Left ventricle myocardium inferior (tissue), 1 donor: Measurements from ENCODE around the gene WBP4. TPM values are rescaled to one million over a fixed set of nuclear protein-coding genes. Genes with fewer than 3 reads are reported as not detected.
"Not testable (repeated sequence)": the region's sequence is repeated elsewhere in the genome, so short reads cannot be mapped to it uniquely, and the experiment has no call there.

Experiments
- DNase-seq: peaks from one replicate; pipeline ENCODE4 v3.0.0-alpha.2; 2020
- H3K27ac ChIP-seq: fragments of 200-600 bp; replicated peaks from 2 replicates; pipeline ENCODE4 v1.8.0; 2021
- H3K27me3 ChIP-seq: fragments of 200-600 bp; 2 replicates; pipeline ENCODE4 v1.8.0; 2021; ENCODE audit warnings: low read depth
- H3K36me3 ChIP-seq: fragments of 200-600 bp; 2 replicates; pipeline ENCODE4 v1.8.0; 2021
- H3K4me1 ChIP-seq: fragments of 200-600 bp; 2 replicates; pipeline ENCODE4 v1.8.0; 2021
- H3K4me3 ChIP-seq: fragments of 200-600 bp; 2 replicates; pipeline ENCODE4 v1.8.0; 2021; ENCODE audit warnings: mild to moderate bottlenecking, moderate library complexity
- H3K9me3 ChIP-seq: fragments of 200-600 bp; replicated peaks from 2 replicates; pipeline ENCODE4 v1.8.0; 2021
- CTCF ChIP-seq: fragments of 200-600 bp; IDR thresholded peaks from 2 replicates; pipeline ENCODE4 v1.8.0; 2021; ENCODE audit warnings: antibody characterized with exemption, mild to moderate bottlenecking, borderline replicate concordance
- intact Hi-C: fragments of 100-400 bp; cut with micrococcal nuclease; formaldehyde crosslinking; loops from one replicate; pipeline ENCODE4 v1.11.0; 2022
- total RNA-seq: library from RNA; stranded (reverse); fragmentation: NEBNext Ultra II Directional; extraction: Animal tissue kit (Norgen Biotek cat#: 25700); gene quantifications from one replicate; pipeline ENCODE4 v1.2.1, GENCODE V29; 2021
- donor health status: DM: no; HTN: yes; CAD: no; lungs with severe emphysema.

Gene WBP4
- total RNA-seq, 1 donor from 2014 or later, result 22.6 TPM

- Histone ChIP-seq H3K4me1 (peaks cover 22% of the 10 kb centered on the region), H3K4me3 (no peak overlapping the region), H3K27me3 (no peaks in the 10 kb centered on the region), H3K36me3 (no peaks in the 10 kb centered on the region), H3K9me3 (peaks cover 16% of the 10 kb centered on the region), H3K27ac (no peak overlapping the region)
- DNase-seq, result no peak
- intact Hi-C loops, result no loop called here
- TF ChIP-seq CTCF, result no peak
Observed at GRCh38 chr13:41039746-41040145, 21.6 kb upstream of the WBP4 start.

GRCh38 chr13:41040584-41041334 is 20.6 kb upstream of the WBP4 start:
- Histone ChIP-seq H3K27me3 (no peaks in the 10 kb centered on the region), H3K4me3 (no peak overlapping the region), H3K27ac (no peak overlapping the region), H3K4me1 (peaks cover 14% of the 10 kb centered on the region), H3K9me3 (peaks cover 16% of the 10 kb centered on the region), H3K36me3 (no peaks in the 10 kb centered on the region)
- intact Hi-C loops, result no loop called here
- no peak for TF ChIP-seq CTCF
- no peak for DNase-seq

GRCh38 chr13:41042419-41042818 is 18.9 kb upstream of the WBP4 start:
- Histone ChIP-seq H3K9me3 (peaks cover 16% of the 10 kb centered on the region), H3K4me1 (peaks cover 14% of the 10 kb centered on the region)
- H3K4me3 ChIP-seq, intact Hi-C loops, DNase-seq, H3K36me3 ChIP-seq, H3K27me3 ChIP-seq, H3K27ac ChIP-seq: not testable (repeated sequence)

- no peak for DNase-seq
- TF ChIP-seq CTCF, result no peak
- H3K4me1 ChIP-seq, result peaks cover 52% of the 10 kb centered on the region
- no peak overlapping the region for H3K27ac ChIP-seq
- no peak overlapping the region for H3K4me3 ChIP-seq
- H3K27me3 ChIP-seq, result no peaks in the 10 kb centered on the region
- H3K9me3 ChIP-seq, result peaks cover 6% of the 10 kb centered on the region
- intact Hi-C loops, result no loop called here
- peaks cover 5% of the 10 kb centered on the region for H3K36me3 ChIP-seq
Observed at GRCh38 chr13:41048640-41049039, 12.7 kb upstream of the WBP4 start.

- Histone ChIP-seq H3K36me3 (peaks cover 5% of the 10 kb centered on the region), H3K4me3 (no peak overlapping the region), H3K27me3 (no peaks in the 10 kb centered on the region), H3K27ac (no peak overlapping the region), H3K9me3 (no peaks in the 10 kb centered on the region), H3K4me1 (peaks cover 63% of the 10 kb centered on the region)
- DNase-seq, result no peak
- TF ChIP-seq CTCF, result no peak
- intact Hi-C loops, result no loop called here
Observed at GRCh38 chr13:41049480-41050440, 11.5 kb upstream of the WBP4 start.
